ENCODE data around the gene ARL3.

Gene ARL3

DNA sequence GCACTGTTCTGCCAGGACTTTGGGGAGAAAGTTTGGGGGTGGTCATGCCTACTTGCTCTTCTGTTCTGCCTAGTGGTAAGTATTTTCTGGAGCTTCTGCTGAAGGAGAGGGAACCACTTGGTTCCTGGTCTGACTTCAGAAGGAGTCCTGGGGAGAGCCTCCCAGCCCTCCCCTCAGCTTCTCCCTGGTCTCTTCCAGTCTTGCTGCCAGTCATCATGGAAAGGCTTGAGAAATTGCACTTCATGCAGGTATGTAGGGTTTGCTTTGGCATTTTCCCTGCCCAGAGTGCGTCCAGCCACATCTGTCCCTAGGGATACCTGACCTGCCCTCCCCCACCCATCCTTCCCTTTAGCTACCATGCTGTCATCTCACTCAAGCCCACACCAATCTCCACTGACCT is 18.5 kb upstream of the ARL3 start:
- ATAC-seq, result no peak
- TF ChIP-seq, protein P1, sequence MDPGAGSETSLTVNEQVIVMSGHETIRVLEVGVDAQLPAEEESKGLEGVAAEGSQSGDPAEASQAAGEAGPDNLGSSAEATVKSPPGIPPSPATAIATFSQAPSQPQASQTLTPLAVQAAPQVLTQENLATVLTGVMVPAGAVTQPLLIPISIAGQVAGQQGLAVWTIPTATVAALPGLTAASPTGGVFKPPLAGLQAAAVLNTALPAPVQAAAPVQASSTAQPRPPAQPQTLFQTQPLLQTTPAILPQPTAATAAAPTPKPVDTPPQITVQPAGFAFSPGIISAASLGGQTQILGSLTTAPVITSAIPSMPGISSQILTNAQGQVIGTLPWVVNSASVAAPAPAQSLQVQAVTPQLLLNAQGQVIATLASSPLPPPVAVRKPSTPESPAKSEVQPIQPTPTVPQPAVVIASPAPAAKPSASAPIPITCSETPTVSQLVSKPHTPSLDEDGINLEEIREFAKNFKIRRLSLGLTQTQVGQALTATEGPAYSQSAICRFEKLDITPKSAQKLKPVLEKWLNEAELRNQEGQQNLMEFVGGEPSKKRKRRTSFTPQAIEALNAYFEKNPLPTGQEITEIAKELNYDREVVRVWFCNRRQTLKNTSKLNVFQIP (CRISPR knock-in tag; IDR thresholded peaks at IDR 0.05; ENCODE audit: borderline replicate concordance, low read depth), result no peak
- TF ChIP-seq TOX (CRISPR knock-in tag; IDR thresholded peaks at IDR 0.05; ENCODE audit: borderline replicate concordance), result no peak
- TF ChIP-seq, protein P2, sequence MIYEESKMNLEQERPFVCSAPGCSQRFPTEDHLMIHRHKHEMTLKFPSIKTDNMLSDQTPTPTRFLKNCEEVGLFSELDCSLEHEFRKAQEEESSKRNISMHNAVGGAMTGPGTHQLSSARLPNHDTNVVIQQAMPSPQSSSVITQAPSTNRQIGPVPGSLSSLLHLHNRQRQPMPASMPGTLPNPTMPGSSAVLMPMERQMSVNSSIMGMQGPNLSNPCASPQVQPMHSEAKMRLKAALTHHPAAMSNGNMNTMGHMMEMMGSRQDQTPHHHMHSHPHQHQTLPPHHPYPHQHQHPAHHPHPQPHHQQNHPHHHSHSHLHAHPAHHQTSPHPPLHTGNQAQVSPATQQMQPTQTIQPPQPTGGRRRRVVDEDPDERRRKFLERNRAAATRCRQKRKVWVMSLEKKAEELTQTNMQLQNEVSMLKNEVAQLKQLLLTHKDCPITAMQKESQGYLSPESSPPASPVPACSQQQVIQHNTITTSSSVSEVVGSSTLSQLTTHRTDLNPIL (CRISPR knock-in tag; IDR thresholded peaks at IDR 0.05; ENCODE audit: low read depth), result no peak
- TF ChIP-seq ZFP30 (CRISPR knock-in tag; IDR thresholded peaks at IDR 0.05), result no peak
- no peak for TF ChIP-seq ESRRG (CRISPR knock-in tag; IDR thresholded peaks at IDR 0.05)
- TF ChIP-seq, protein P3, sequence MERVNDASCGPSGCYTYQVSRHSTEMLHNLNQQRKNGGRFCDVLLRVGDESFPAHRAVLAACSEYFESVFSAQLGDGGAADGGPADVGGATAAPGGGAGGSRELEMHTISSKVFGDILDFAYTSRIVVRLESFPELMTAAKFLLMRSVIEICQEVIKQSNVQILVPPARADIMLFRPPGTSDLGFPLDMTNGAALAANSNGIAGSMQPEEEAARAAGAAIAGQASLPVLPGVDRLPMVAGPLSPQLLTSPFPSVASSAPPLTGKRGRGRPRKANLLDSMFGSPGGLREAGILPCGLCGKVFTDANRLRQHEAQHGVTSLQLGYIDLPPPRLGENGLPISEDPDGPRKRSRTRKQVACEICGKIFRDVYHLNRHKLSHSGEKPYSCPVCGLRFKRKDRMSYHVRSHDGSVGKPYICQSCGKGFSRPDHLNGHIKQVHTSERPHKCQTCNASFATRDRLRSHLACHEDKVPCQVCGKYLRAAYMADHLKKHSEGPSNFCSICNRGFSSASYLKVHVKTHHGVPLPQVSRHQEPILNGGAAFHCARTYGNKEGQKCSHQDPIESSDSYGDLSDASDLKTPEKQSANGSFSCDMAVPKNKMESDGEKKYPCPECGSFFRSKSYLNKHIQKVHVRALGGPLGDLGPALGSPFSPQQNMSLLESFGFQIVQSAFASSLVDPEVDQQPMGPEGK (CRISPR knock-in tag; IDR thresholded peaks at IDR 0.05; ENCODE audit: borderline replicate concordance), result no peak
- no peak for TF ChIP-seq ZC3H10 (CRISPR knock-in tag; IDR thresholded peaks at IDR 0.05)
- no peak for TF ChIP-seq TCF4 (CRISPR knock-in tag; IDR thresholded peaks at IDR 0.05; ENCODE audit: borderline replicate concordance)
- TF ChIP-seq, protein P4, sequence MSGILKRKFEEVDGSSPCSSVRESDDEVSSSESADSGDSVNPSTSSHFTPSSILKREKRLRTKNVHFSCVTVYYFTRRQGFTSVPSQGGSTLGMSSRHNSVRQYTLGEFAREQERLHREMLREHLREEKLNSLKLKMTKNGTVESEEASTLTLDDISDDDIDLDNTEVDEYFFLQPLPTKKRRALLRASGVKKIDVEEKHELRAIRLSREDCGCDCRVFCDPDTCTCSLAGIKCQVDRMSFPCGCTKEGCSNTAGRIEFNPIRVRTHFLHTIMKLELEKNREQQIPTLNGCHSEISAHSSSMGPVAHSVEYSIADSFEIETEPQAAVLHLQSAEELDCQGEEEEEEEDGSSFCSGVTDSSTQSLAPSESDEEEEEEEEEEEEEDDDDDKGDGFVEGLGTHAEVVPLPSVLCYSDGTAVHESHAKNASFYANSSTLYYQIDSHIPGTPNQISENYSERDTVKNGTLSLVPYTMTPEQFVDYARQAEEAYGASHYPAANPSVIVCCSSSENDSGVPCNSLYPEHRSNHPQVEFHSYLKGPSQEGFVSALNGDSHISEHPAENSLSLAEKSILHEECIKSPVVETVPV (CRISPR knock-in tag; IDR thresholded peaks at IDR 0.05), result no peak
- no peak for TF ChIP-seq ZNF70 (CRISPR knock-in tag; IDR thresholded peaks at IDR 0.05)
- TF ChIP-seq ZNF8 (CRISPR knock-in tag; IDR thresholded peaks at IDR 0.05), result no peak
- TF ChIP-seq CSDC2 (CRISPR knock-in tag; IDR thresholded peaks at IDR 0.05), result no peak
- no peak for TF ChIP-seq GLIS3 (CRISPR knock-in tag; IDR thresholded peaks at IDR 0.05)
- TF ChIP-seq ZNF565 (CRISPR knock-in tag; conservative IDR thresholded peaks at IDR 0.05; ENCODE audit: low read depth), result no peak
- TF ChIP-seq RARB (CRISPR knock-in tag; IDR thresholded peaks at IDR 0.05), result no peak
- no peak for TF ChIP-seq ARNTL (CRISPR knock-in tag; IDR thresholded peaks at IDR 0.05; ENCODE audit: borderline replicate concordance, low read depth)
- no peak for TF ChIP-seq SNAI2 (CRISPR knock-in tag; IDR thresholded peaks at IDR 0.05)

DNA sequence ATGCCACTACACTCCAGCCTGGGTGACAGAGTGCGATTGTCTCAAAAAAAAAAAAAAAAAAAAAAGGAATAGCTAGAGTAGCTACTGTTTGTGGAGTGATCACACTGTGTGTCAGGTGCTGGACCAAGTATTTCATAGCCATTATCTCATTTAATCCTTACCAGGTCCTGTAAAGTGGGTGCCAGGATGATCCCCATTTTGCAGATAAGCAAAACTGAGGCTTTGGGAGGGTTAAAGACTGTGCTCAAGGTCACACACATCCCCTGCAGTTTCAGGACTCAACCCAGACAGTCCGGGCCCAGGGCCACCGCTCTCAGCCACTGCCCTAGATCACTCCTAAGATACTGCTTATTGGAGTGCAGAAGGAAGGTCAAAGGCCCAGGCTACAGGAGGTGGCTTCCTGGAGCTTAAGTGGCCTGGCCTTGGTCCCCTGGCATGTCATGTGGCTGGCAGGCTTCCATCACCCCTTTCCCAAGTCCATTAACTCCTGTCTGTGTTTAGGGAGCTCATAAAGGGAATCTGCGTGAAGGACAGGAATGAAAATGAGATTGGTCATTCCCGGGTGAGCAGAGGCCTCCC is 17.1 kb upstream of the ARL3 start:
- TF ChIP-seq TOX (CRISPR knock-in tag; IDR thresholded peaks at IDR 0.05; ENCODE audit: borderline replicate concordance) (no peak), ZFP3 (CRISPR knock-in tag; IDR thresholded peaks at IDR 0.05) (no peak), ZNF8 (CRISPR knock-in tag; IDR thresholded peaks at IDR 0.05) (no peak), ZFP30 (CRISPR knock-in tag; IDR thresholded peaks at IDR 0.05) (no peak), SNAI2 (CRISPR knock-in tag; IDR thresholded peaks at IDR 0.05) (no peak), TCF4 (CRISPR knock-in tag; IDR thresholded peaks at IDR 0.05; ENCODE audit: borderline replicate concordance) (no peak), ZC3H10 (CRISPR knock-in tag; IDR thresholded peaks at IDR 0.05) (no peak), RARB (CRISPR knock-in tag; IDR thresholded peaks at IDR 0.05) (no peak), OSR1 (CRISPR knock-in tag; IDR thresholded peaks at IDR 0.05) (no peak), CSDC2 (CRISPR knock-in tag; IDR thresholded peaks at IDR 0.05) (no peak), ESRRG (CRISPR knock-in tag; IDR thresholded peaks at IDR 0.05) (no peak), ISL1 (CRISPR knock-in tag; IDR thresholded peaks at IDR 0.05) (no peak), ZNF565 (CRISPR knock-in tag; conservative IDR thresholded peaks at IDR 0.05; ENCODE audit: low read depth) (no peak)
- TF ChIP-seq, protein P3 (CRISPR knock-in tag; IDR thresholded peaks at IDR 0.05; ENCODE audit: borderline replicate concordance), result no peak
- TF ChIP-seq, protein P4 (CRISPR knock-in tag; IDR thresholded peaks at IDR 0.05), result no peak
- TF ChIP-seq, protein P5, sequence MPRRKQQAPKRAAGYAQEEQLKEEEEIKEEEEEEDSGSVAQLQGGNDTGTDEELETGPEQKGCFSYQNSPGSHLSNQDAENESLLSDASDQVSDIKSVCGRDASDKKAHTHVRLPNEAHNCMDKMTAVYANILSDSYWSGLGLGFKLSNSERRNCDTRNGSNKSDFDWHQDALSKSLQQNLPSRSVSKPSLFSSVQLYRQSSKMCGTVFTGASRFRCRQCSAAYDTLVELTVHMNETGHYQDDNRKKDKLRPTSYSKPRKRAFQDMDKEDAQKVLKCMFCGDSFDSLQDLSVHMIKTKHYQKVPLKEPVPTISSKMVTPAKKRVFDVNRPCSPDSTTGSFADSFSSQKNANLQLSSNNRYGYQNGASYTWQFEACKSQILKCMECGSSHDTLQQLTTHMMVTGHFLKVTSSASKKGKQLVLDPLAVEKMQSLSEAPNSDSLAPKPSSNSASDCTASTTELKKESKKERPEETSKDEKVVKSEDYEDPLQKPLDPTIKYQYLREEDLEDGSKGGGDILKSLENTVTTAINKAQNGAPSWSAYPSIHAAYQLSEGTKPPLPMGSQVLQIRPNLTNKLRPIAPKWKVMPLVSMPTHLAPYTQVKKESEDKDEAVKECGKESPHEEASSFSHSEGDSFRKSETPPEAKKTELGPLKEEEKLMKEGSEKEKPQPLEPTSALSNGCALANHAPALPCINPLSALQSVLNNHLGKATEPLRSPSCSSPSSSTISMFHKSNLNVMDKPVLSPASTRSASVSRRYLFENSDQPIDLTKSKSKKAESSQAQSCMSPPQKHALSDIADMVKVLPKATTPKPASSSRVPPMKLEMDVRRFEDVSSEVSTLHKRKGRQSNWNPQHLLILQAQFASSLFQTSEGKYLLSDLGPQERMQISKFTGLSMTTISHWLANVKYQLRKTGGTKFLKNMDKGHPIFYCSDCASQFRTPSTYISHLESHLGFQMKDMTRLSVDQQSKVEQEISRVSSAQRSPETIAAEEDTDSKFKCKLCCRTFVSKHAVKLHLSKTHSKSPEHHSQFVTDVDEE (CRISPR knock-in tag; IDR thresholded peaks at IDR 0.05), result no peak
- TF ChIP-seq, protein P2 (CRISPR knock-in tag; IDR thresholded peaks at IDR 0.05; ENCODE audit: low read depth), result no peak
- TF ChIP-seq, protein P1 (CRISPR knock-in tag; IDR thresholded peaks at IDR 0.05; ENCODE audit: borderline replicate concordance, low read depth), result no peak
- ATAC-seq, result no peak

Data from SK-N-SH treated with all-trans-retinoic acid at 6 μM for 48 hours (cell line).